ENCODE results near the gene ASPHD1. TPM values are rescaled to one million over a fixed set of nuclear protein-coding genes. Genes with fewer than 3 reads are reported as not detected.

Gene ASPHD1
- total RNA-seq, 1 experiment from 2014 or later, result 5.7 TPM

- ChIA-PET POLR2A (interaction anchor here (0.6 to 2.6 kb wide), 16 partner anchors 10 to 121 kb away, joined by 3 to 20 read pairs (median 4); partner anchors contain the start of genes CDIPT, HIRIP3, KCTD13 and PAGR1), CTCF (interaction anchor here (0.6 to 1.4 kb wide), 5 partner anchors 10 to 1584 kb away, joined by 3 to 5 read pairs (median 4); partner anchors contain the start of gene TAOK2)
- Mint-ChIP-seq H3K4me1 (ENCODE audit: insufficient read depth, unreplicated experiment) (peaks cover 10% of the 10 kb centered on the region), H3K9me3 (ENCODE audit: unreplicated experiment) (no peaks in the 10 kb centered on the region), H3K27ac (ENCODE audit: low read depth, unreplicated experiment) (peak within 1 kb of the TSS; percentile 81), H3K36me3 (ENCODE audit: insufficient read depth, unreplicated experiment) (peaks cover 6% of the 10 kb centered on the region), H3K27me3 (ENCODE audit: insufficient read depth, unreplicated experiment) (peaks cover 27% of the 10 kb centered on the region), H3K4me3 (ENCODE audit: unreplicated experiment) (peak within 1 kb of the TSS; percentile 91)
- peak; percentile 83 for DNase-seq (ENCODE audit: unreplicated experiment)
- TF ChIP-seq, protein P1, sequence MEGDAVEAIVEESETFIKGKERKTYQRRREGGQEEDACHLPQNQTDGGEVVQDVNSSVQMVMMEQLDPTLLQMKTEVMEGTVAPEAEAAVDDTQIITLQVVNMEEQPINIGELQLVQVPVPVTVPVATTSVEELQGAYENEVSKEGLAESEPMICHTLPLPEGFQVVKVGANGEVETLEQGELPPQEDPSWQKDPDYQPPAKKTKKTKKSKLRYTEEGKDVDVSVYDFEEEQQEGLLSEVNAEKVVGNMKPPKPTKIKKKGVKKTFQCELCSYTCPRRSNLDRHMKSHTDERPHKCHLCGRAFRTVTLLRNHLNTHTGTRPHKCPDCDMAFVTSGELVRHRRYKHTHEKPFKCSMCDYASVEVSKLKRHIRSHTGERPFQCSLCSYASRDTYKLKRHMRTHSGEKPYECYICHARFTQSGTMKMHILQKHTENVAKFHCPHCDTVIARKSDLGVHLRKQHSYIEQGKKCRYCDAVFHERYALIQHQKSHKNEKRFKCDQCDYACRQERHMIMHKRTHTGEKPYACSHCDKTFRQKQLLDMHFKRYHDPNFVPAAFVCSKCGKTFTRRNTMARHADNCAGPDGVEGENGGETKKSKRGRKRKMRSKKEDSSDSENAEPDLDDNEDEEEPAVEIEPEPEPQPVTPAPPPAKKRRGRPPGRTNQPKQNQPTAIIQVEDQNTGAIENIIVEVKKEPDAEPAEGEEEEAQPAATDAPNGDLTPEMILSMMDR (IDR thresholded peaks at IDR 0.05; ENCODE audit: unreplicated experiment), result no peak
- BruUV-seq (replicated peaks), result no TSS peak
- intact Hi-C loops (cut with micrococcal nuclease), result no loop called here
Measured at GRCh38 chr16:29899516-29900101, 679 bp upstream of the ASPHD1 start, which contains the start of gene SEZ6L2. Gene SEZ6L2, minus strand, starts transcription at chr16:29899550. Its CDS starts 531 bp downstream, at chr16:29899019.

- Mint-ChIP-seq H3K4me1 (ENCODE audit: insufficient read depth, unreplicated experiment) (peaks cover 10% of the 10 kb centered on the region), H3K36me3 (ENCODE audit: insufficient read depth, unreplicated experiment) (peaks cover 6% of the 10 kb centered on the region), H3K27ac (ENCODE audit: low read depth, unreplicated experiment) (peak overlapping the region; percentile 81), H3K4me3 (ENCODE audit: unreplicated experiment) (peak overlapping the region; percentile 91), H3K9me3 (ENCODE audit: unreplicated experiment) (no peaks in the 10 kb centered on the region), H3K27me3 (ENCODE audit: insufficient read depth, unreplicated experiment) (peaks cover 27% of the 10 kb centered on the region)
- no peak for DNase-seq (ENCODE audit: unreplicated experiment)
- CTCF ChIA-PET, result interaction anchor here (0.8 to 1.4 kb wide), 3 partner anchors 15 to 131 kb away, joined by 3 to 4 read pairs (median 3); partner anchors contain the start of gene TMEM219
- TF ChIP-seq, protein P1 (IDR thresholded peaks at IDR 0.05; ENCODE audit: unreplicated experiment), result no peak
- intact Hi-C loops (cut with micrococcal nuclease), result no loop called here
- POLR2A ChIA-PET, result interaction anchor here (0.7 to 2.6 kb wide), 12 partner anchors 9 to 94 kb away, joined by 3 to 20 read pairs (median 7); partner anchors contain the start of genes CDIPT, HIRIP3, KCTD13 and PAGR1
- no TSS peak for BruUV-seq (replicated peaks)
Measured at GRCh38 chr16:29900888-29901606, 759 bp downstream of the ASPHD1 start.

GRCh38 chr16:29901607-29901945 lies 1.3 kb downstream of the ASPHD1 start:
- Mint-ChIP-seq H3K27ac (ENCODE audit: low read depth, unreplicated experiment) (no peak overlapping the region), H3K27me3 (ENCODE audit: insufficient read depth, unreplicated experiment) (peaks cover 27% of the 10 kb centered on the region), H3K36me3 (ENCODE audit: insufficient read depth, unreplicated experiment) (peaks cover 6% of the 10 kb centered on the region), H3K4me3 (ENCODE audit: unreplicated experiment) (peak overlapping the region; percentile 31), H3K4me1 (ENCODE audit: insufficient read depth, unreplicated experiment) (peaks cover 10% of the 10 kb centered on the region), H3K9me3 (ENCODE audit: unreplicated experiment) (no peaks in the 10 kb centered on the region)
- TF ChIP-seq, protein P1 (IDR thresholded peaks at IDR 0.05; ENCODE audit: unreplicated experiment), result no peak
- CTCF ChIA-PET, result interaction anchor here (0.9 to 1.0 kb wide), 2 partner anchors 14 to 15 kb away, joined by 3 to 5 read pairs; no protein-coding TSS in a partner anchor
- POLR2A ChIA-PET, result interaction anchor here (0.9 to 2.5 kb wide), 4 partner anchors 8 to 61 kb away, joined by 3 to 11 read pairs (median 7); partner anchors contain the start of genes CDIPT and TMEM219
- DNase-seq (ENCODE audit: unreplicated experiment), result no peak
- intact Hi-C loops (cut with micrococcal nuclease), result no loop called here
- no TSS peak for BruUV-seq (replicated peaks)

DNA sequence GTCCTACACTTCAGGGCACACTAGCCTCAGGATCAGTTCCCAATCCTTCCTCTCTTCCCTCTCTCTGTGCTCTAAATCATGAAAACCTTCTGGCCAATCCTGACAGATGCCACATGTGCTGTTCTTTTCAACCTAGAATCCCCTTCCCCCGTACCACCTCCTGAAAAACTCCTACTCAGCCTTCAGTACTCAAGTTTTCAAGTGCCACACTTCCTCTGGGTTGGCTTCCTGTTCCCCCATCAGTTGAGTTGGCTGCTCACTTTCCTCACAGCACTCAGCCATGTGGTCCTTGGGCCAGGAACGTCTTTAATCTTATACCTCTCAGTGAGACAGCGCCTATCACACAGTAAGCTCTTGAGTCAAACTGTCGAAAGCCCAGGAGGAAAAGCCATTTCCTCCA lies 3.3 kb downstream of the ASPHD1 start:
- no TSS peak for BruUV-seq (replicated peaks)
- no peak overlapping the region for H3K4me3 Mint-ChIP-seq (ENCODE audit: unreplicated experiment)

More for the DNA sequence above, 3.3 kb downstream of the ASPHD1 start:
- intact Hi-C loops (cut with micrococcal nuclease), result no loop called here
- H3K27ac Mint-ChIP-seq (ENCODE audit: low read depth, unreplicated experiment), result no peak overlapping the region
- peaks cover 12% of the 10 kb centered on the region for H3K36me3 Mint-ChIP-seq (ENCODE audit: insufficient read depth, unreplicated experiment)
- H3K4me1 Mint-ChIP-seq (ENCODE audit: insufficient read depth, unreplicated experiment), result peaks cover 10% of the 10 kb centered on the region
- DNase-seq (ENCODE audit: unreplicated experiment), result no peak
- peaks cover 8% of the 10 kb centered on the region for H3K27me3 Mint-ChIP-seq (ENCODE audit: insufficient read depth, unreplicated experiment)
- ChIA-PET POLR2A (interaction anchor here (0.8 kb wide), 1 partner anchor 92 kb away, joined by 3 read pairs; the partner anchor contains the start of gene HIRIP3), CTCF (interaction anchor here (0.6 to 0.7 kb wide), 3 partner anchors 34 to 505 kb away, joined by 3 read pairs; partner anchors contain the start of gene TMEM219)
- H3K9me3 Mint-ChIP-seq (ENCODE audit: unreplicated experiment), result no peaks in the 10 kb centered on the region
- TF ChIP-seq, protein P1 (IDR thresholded peaks at IDR 0.05; ENCODE audit: unreplicated experiment), result no peak
